NCI-H146 treated with DMSO at 0.1 percent for 48 hours (cell line): Measurements from ENCODE around the gene CFAP70.

ENCODE experiments used
- DNase-seq: peaks from one replicate; lab custom pipeline; 2025; ENCODE audit not compliant: unreplicated experiment; lab: John Stamatoyannopoulos, UW

CFAP70 gene

DNA sequence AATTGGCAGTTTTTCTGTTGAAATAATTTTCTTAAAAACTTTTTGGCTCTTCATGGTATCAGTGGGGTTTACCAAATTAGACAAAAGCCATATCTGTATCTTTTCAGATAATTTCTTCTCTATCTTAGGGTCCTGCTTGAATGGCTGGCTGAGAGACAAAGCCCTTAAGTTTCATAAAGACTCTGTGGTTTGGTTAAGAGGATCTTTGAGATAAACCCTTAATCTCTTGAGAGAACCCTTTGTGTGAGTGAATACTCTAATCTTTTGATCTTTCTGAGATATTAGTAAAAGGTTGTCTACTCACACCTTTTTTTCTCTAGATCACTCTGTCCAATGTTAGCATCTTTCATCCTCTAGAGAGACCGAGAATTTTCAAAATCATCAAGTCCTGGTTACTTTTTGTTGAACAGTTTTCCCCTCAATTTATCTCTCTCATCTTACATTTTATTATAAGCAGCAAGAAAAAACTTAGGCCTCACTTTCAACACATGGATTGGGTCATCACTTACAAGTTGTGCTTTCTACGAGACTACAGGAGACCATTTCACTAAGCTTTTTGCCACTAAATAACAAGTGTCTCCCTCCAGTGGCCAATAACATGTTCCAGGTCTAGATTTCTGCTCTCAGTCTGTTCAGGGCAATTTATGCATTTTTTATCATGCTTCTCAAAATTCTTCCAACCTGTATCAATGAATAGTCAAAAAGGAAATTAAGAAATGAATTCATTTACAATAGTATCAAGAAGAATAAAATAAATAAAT, 140.1 kb downstream of the CFAP70 start:
- no peak for DNase-seq

DNA sequence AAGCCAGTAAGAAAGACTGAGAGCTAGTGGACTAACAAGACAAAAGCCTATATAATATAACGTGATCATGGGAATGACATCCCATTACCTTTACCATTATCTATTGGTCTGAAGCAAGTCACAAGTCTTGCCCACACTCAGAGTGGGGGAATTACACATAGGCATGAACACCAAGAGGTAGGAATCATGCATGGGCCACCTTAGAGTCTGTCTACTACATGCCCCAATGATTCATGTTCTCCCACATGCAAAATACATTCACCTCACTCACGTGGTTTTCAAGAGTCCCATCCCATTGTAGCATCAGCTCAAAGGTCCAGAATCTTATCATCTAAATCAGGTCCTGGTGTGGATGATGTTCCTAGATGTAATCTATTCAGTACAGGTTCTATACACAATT, 141.0 kb downstream of the CFAP70 start:
- DNase-seq, result no peak

DNA sequence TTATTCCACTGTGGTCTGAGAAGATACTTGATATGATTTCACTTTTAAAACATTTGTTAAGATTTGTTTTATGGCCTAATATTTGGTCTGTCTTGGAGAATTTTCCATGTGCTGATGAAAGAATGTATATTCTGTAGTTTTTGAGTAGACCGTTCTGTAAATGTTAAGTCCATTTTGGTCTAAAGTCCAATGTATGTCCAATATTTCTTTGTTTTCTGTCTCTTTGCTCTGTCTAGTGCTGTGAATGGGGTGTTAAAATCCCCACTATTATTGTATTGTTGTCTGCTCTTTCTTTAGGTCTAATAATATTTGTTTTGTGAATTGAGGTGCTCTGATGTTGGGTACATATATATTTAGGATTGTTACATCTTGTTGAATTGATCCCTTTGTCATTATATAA, 142.9 kb downstream of the CFAP70 start:
- no peak for DNase-seq

DNA sequence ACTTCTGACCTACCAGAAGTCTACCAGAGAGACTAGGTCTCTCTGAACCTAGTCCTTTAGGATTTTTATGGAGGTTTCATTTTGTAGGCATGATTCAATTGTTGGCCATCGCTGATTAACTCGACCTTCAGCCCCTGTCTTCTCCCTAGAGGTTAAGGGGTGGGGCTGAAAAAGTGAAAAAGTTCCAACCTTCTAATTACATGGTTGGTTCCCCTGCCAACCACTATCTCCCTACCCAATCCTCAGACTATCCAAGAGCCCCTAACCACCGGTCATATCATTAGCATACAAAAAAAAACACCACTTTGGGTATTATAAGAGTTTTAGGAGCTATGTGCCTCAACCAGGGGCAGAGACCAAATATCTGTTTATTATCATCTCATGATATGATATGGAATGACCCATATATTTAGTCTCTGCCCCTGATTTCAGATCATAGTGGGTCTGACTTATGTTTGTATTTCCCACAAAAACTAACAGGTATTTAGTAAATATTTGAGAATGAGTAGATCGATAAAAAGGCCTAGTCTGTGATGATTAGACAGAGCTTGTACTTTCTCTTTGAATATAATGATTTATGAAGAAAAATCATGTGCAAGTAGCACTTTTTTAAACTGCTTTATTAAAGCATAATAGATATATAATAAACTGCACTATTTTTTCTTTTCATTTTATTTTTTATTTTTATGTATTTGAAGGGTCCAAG, 147.4 kb downstream of the CFAP70 start:
- DNase-seq, result no peak

DNA sequence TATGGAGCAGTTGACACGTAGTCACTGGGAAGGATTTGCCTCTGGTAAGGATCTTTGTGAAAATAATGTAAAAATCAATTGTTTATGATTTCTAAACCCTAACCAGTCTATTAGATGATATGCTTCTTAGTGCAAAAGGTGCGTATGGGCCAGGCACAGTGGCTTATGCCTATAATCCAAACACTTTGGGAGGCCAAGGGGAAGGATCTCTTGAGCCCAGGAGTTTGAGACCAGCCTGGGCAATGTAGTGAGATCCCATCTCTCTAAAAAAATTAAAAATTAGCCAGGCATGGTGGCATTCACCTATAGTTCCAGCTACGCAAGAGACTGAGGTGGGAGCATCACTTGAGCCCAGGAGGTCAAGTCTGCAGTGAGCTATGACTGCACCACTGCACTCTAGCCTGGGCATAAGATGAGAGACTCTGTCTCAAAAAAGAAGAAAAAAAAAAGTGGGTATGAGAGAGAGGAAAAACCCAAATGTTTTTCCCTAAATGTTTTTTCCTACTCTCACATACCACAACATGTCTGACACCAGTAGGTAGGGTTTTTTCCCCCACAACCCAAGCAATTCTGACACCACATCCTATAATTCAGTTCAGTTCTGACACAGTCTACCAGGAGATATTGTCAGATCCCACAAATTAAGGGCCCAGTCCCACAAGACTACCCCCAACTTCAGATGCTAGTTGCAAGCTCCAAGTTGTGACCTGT, 148.1 kb downstream of the CFAP70 start:
- no peak for DNase-seq

- no peak for DNase-seq
These were observed 149.0 kb downstream of the CFAP70 start for GRCh38 chr10:73209705-73210104.

GRCh38 chr10:73207883-73208282, 150.8 kb downstream of the CFAP70 start:
- no peak for DNase-seq

GRCh38 chr10:73206385-73206784, 152.3 kb downstream of the CFAP70 start:
- DNase-seq, result no peak

- DNase-seq, result no peak
These were observed 152.8 kb downstream of the CFAP70 start for GRCh38 chr10:73205890-73206289.

DNA sequence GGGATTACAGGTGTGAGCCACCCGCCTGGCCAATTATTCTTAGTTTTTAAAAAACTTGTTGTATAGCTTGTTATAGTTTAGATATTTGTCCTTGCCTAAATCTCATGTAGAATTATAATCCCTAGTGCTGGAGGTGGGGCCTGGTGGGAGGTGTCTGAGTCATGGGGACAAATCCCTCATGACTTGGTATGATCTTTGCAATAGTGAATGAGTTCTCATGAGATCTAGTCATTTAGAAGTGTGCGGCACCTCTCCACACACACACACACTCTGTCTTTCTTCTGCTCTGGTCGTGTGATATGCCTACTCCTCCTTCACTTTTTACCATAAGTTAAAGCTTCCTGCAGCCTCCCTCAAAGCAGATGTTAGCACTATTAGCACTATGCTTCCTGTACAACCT, 153.6 kb downstream of the CFAP70 start:
- DNase-seq, result no peak
